HEK293 (cell line): ENCODE results near the gene HOXA4.

ENCODE experiments used
- HOXA7 ChIP-seq: sonication (generic); formaldehyde crosslinking; IDR thresholded peaks from 2 replicates; pipeline ENCODE4 v1.8.1; 2022; ENCODE audit warnings: missing genetic modification reagents, borderline replicate concordance
- HOXD13 ChIP-seq: sonication (generic); formaldehyde crosslinking; IDR thresholded peaks from 2 replicates; pipeline ENCODE4 v1.8.0; 2022; ENCODE audit warnings: missing genetic modification reagents, borderline replicate concordance
- TRIM28 ChIP-seq: IDR thresholded peaks from 2 replicates; pipeline ENCODE4 v1.6.1; 2011; ENCODE audit warnings: low read length, control low read depth, borderline replicate concordance
- ZNF138 ChIP-seq: fragments of 450-650 bp; formaldehyde crosslinking; IDR thresholded peaks from 2 replicates; pipeline ENCODE4 v1.5.1; 2016; ENCODE audit warnings: missing biosample characterization, missing genetic modification characterization, borderline replicate concordance
- ZNF658 ChIP-seq: fragments of 450-650 bp; formaldehyde crosslinking; IDR thresholded peaks from 2 replicates; pipeline ENCODE4; 2016; ENCODE audit warnings: missing biosample characterization, missing genetic modification characterization
- ZNF701 ChIP-seq: fragments of 450-650 bp; formaldehyde crosslinking; IDR thresholded peaks from 2 replicates; pipeline ENCODE4 v1.5.1; 2016; ENCODE audit warnings: missing biosample characterization, missing genetic modification characterization
- TF ChIP-seq, protein P1 (sequence below): fragments of 450-650 bp; formaldehyde crosslinking; IDR thresholded peaks from 2 replicates; pipeline ENCODE4 v1.5.1; 2016; ENCODE audit warnings: missing biosample characterization, missing genetic modification characterization
- TF ChIP-seq, protein P2 (sequence below): IDR thresholded peaks from 2 replicates; pipeline ENCODE4 v1.6.1; 2011; ENCODE audit warnings: mild to moderate bottlenecking, low read depth, low read length, borderline replicate concordance

DNA sequence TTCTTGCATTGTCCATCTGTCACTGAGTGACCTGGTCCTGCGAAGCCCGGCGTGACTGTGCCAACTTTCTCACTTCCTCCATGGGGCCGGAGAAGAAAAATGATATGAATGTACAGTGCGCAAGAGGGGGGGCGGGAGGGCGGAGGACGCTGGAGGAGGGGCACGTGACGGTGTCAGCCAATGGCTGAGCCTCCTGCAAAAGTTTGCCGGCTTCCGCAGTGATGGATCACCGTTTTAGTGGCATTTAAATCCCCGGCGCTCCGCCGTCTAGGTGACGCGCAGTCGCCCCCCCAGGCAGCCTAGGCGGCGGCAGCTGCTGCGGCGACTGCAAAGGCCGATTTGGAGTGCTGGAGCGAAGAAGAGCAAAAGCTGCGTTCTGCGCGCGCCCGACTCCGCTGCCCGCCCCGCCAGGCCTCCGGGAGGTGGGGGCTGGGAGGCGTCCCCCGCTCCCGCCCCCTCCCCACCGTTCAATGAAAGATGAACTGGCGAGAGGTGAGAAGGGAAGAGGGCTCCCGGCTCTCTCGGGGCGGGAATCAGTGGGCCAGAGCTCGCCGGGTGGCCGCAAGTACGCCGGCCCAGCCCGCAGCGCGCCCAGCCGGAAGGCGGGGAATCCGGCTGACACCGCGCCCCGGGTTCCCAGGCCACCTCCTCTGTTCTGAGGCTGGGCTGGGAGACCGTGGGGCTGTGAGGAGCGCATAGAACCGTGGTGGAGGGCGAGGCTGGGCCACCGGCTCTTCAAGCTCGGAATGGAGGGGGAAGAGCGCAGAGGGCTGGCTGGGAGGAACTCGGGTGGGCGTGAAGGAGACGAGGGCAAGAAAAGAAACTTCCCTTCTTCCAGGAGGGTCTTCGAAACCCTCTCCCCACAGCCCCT lies 34.4 kb downstream of the HOXA4 start, which contains the start of gene HOXA1:
- TF ChIP-seq ZNF138 (no peak), ZNF701 (tag by site-specific recombination) (no peak), HOXA7 (CRISPR knock-in tag) (no peak), TRIM28 (no peak), ZNF658 (tag by site-specific recombination) (no peak), HOXD13 (no peak)
- TF ChIP-seq, protein P1, sequence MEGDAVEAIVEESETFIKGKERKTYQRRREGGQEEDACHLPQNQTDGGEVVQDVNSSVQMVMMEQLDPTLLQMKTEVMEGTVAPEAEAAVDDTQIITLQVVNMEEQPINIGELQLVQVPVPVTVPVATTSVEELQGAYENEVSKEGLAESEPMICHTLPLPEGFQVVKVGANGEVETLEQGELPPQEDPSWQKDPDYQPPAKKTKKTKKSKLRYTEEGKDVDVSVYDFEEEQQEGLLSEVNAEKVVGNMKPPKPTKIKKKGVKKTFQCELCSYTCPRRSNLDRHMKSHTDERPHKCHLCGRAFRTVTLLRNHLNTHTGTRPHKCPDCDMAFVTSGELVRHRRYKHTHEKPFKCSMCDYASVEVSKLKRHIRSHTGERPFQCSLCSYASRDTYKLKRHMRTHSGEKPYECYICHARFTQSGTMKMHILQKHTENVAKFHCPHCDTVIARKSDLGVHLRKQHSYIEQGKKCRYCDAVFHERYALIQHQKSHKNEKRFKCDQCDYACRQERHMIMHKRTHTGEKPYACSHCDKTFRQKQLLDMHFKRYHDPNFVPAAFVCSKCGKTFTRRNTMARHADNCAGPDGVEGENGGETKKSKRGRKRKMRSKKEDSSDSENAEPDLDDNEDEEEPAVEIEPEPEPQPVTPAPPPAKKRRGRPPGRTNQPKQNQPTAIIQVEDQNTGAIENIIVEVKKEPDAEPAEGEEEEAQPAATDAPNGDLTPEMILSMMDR = 0 out of 2 replicates have a peak, but pooled peaks have one; percentile 15
- TF ChIP-seq, protein P2, sequence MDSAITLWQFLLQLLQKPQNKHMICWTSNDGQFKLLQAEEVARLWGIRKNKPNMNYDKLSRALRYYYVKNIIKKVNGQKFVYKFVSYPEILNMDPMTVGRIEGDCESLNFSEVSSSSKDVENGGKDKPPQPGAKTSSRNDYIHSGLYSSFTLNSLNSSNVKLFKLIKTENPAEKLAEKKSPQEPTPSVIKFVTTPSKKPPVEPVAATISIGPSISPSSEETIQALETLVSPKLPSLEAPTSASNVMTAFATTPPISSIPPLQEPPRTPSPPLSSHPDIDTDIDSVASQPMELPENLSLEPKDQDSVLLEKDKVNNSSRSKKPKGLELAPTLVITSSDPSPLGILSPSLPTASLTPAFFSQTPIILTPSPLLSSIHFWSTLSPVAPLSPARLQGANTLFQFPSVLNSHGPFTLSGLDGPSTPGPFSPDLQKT = no peak
